COR-L47 (cell line): ENCODE measurements around the gene ATP8B1.

Experiments
- DNase-seq: peaks from one replicate; lab custom pipeline; 2025; lab: John Stamatoyannopoulos, UW

The ATP8B1 gene

DNA sequence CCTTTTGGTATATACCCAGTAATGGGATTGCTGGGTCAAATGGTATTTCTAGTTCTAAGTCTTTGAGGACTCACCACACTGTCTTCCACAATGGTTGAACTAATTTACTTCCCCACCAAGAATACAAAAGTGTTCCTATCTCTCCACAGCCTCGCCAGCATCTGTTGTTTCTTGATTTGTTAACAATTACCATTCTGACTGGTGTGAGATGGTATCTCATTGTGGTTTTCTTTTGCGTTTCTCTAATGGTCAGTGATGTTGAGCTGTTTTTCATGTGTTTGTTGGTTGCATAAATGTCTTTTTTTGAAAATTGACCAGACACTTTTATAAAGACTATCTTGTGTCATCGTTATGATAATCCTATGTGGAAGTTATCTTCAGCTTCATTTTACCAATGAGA is 16.0 kb upstream of the ATP8B1 start:
- DNase-seq, result no peak

- DNase-seq, result no peak
Measured at GRCh38 chr18:57816208-57816954, 13.3 kb upstream of the ATP8B1 start.

DNA sequence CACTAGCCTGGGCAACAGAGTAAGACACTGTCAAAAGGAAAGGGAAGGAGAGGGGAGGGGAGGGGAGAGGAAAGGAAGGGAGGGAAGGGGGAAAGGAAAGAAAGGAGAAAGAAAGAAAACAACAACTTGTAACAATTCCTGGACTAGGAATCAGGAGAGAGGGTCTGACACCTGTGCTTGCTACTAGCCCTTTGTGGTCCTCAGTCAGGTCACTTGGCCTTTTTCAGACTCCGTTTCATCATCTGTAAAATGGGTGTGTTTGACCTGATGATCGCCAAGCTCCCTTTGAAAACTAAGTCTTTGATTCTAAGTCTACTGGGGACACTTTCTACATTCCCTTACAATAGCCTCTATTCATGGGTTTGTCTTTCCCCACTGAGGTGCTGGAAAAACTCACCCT is 11.4 kb upstream of the ATP8B1 start:
- no peak for DNase-seq

DNA sequence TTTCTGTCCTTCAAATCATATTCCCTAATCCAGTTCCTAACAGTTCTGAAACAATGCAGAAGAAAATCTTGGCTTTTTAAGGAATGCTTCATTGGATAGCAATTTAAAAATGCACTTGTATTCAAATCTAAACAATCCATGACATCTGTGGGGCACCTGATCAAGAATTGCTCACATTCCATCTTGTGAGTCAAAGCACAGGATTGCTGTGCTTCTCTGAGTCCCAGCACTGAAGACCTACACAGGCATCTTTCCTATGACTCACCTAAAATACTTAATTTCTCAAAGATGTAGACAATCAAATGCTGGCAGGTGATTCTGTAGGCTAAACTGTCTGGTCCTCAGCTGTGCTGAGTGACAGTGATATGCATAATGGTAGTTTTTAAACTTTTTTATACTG is 10.1 kb upstream of the ATP8B1 start:
- DNase-seq, result no peak

- DNase-seq, result no peak
Measured at GRCh38 chr18:57812126-57812477, 9.0 kb upstream of the ATP8B1 start.

- no peak for DNase-seq
Measured at GRCh38 chr18:57811477-57812125, 8.5 kb upstream of the ATP8B1 start.

GRCh38 chr18:57809190-57809589 is 6.1 kb upstream of the ATP8B1 start:
- no peak for DNase-seq

- no peak for DNase-seq
Measured at GRCh38 chr18:57807336-57808117, 4.4 kb upstream of the ATP8B1 start.

DNA sequence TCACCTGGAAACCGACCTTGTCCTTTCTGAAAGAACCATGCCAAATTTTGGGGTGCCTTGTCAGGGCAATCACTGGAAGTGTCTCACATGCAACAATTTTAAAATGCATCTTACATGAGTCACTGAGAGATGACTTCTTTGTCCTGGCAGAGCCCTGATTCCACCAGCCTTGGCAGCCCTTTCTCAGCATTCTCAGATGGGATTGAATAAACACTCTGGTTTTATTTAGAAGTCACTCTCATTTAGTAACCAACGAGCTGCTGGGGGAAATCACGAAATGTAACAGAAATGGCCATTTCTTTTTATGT is 3.8 kb upstream of the ATP8B1 start:
- no peak for DNase-seq

DNA sequence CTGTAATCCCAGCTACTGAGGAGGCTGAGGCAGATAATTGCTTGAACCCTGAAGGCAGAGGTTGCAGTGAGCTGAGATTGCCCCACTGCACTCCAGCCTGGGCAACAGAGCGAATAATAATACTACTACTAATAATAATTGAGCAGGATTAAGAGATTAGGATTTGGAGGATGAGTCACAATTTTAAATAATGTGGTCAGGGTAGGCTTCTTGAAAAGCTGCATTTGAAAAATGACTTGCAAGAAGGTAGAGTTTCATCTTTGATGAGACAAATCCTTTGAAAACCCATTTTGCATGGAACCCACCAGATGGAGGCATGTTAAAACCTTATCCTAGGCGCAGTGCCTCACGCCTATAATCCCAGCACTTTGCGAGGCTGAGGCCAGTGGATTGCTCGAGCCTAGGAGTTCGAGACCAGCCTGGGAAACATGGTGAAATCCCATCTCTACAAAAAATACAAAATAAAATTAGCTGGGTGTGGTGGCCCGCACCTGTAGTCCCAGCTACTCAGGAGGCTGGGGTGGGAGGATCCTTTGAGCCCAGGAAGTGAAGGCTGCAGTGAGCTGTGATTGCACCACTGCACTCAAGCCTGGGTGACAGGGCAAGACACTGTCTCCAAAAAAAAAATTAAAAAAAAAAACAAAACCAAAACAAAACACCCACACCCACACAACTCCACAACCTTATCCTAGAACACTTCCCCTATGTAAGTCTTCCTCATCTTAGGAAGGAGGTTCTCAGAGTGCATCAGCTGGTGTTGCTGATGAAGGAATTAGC is 3.3 kb upstream of the ATP8B1 start:
- DNase-seq, result no peak

- no peak for DNase-seq
Measured at GRCh38 chr18:57805117-57805516, 2.0 kb upstream of the ATP8B1 start.

- DNase-seq, result no peak
Measured at GRCh38 chr18:57804557-57804956, 1.4 kb upstream of the ATP8B1 start.

- DNase-seq, result peak; percentile 27
Measured at GRCh38 chr18:57802213-57803102, 657 bp downstream of the ATP8B1 start.

GRCh38 chr18:57801761-57802212 is 1.3 kb downstream of the ATP8B1 start:
- no peak for DNase-seq

- no peak for DNase-seq
Measured at GRCh38 chr18:57801325-57801724, 1.8 kb downstream of the ATP8B1 start.

- no peak for DNase-seq
Measured at GRCh38 chr18:57798713-57799373, 4.3 kb downstream of the ATP8B1 start.

DNA sequence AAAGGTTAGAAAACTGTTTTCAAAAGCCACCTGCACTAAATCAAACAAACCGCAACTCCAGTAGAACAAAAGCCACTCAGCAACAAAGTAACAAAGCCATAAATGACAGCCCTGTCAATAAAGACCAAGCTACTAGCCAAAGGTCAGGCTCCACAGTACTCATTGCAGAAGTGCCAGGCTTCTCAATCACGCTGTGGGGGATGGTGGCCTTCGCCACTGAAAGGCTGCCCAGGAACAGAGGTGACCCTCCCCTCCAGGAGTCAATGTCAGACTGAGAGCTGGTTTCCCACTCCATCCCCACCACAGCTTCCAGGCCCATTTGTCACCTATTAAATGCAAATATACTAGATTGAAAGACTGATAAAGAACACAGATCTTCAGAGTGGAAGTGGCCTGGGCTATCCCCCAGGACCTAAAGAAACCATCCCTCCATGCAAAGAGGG is 5.9 kb downstream of the ATP8B1 start:
- peak; percentile 82 for DNase-seq

- DNase-seq, result no peak
Measured at GRCh38 chr18:57794951-57795728, 8.0 kb downstream of the ATP8B1 start.

GRCh38 chr18:57793302-57793986 is 9.7 kb downstream of the ATP8B1 start:
- DNase-seq, result no peak
